Right lobe of liver (tissue), 6 donors: Measurements from ENCODE around the gene SRPK3. TPM values are rescaled to one million over a fixed set of nuclear protein-coding genes. Genes with fewer than 3 reads are reported as not detected.
A peak's percentile ranks its signal among the peaks of the same experiment; 100 is the strongest.

Source experiments
- ATAC-seq, 4 donors: fragments of 200-7000 bp; cut with Tn5 transposase; one replicate each; pipeline ENCODE4 v1.9.1; 2020; ENCODE audit warnings: mild to moderate bottlenecking in 4 of 4, moderate library complexity in 4 of 4
- DNase-seq, 3 donors: peaks; one replicate each; pipeline ENCODE4 v3.0.0-alpha.2; 2020
- H3K27ac ChIP-seq, 3 donors: fragments of 200-600 bp; one replicate each; pipeline ENCODE4 v1.8.0; 2022
- H3K27me3 ChIP-seq, 2 donors: fragments of 200-600 bp; one replicate each; pipeline ENCODE4 v1.8.0; 2022
- H3K36me3 ChIP-seq, 4 donors: fragments of 200-600 bp; sonication (generic) in 1 of 4; one replicate each; pipeline versions ENCODE4 v1.5.1 to v1.8.0; 2017 to 2022; ENCODE audit warnings: control low read depth in 1 of 4
- H3K4me1 ChIP-seq, 4 donors: fragments of 200-600 bp; sonication (generic) in 1 of 4; one replicate each; pipeline versions ENCODE4 v1.5.1 to v1.8.0; 2017 to 2022; ENCODE audit warnings: control low read depth in 1 of 4
- H3K4me3 ChIP-seq, 3 donors: fragments of 200-600 bp; one replicate each; pipeline ENCODE4 v1.8.0; 2022
- H3K9me3 ChIP-seq, 4 donors: fragments of 200-600 bp; sonication (generic) in 1 of 4; one replicate each; pipeline versions ENCODE4 v1.5.1 to v1.8.0; 2017 to 2022; ENCODE audit warnings: control low read depth in 1 of 4
- CTCF ChIP-seq, 4 donors: fragments of 200-600 bp in 3 of 4; fragments of 450-650 bp in 1 of 4; IDR thresholded peaks; one replicate each; pipeline versions ENCODE4 v1.5.1 to v1.8.0; 2016 to 2022; ENCODE audit warnings: antibody characterized with exemption in 4 of 4, mild to moderate bottlenecking in 2 of 4
- POLR2A ChIP-seq: fragments of 450-650 bp; IDR thresholded peaks from one replicate; pipeline ENCODE4 v1.6.1; 2017; ENCODE audit warnings: antibody characterized with exemption, mild to moderate bottlenecking
- WGBS: methylation state at CpG from one replicate; pipeline ENCODE4 v1.1.6; 2018; ENCODE audit warnings: low coverage, low lambda C conversion rate; ENCODE audit not compliant: insufficient coverage; ENCODE audit errors: missing lambda C conversion rate; 5-methylcytosine and 5-hydroxymethylcytosine counted together
- intact Hi-C, 2 donors: fragments of 100-400 bp; cut with DNase I; formaldehyde crosslinking; loops; one replicate each; pipeline versions ENCODE4 v1.11.2 to v1.14.1; 2022
- total RNA-seq, 6 experiments: library from RNA; depleted of rRNA in 2 of 6; stranded (reverse); fragments of >200 nt in 2 of 6; fragmentation: NEBNext Ultra II Directional in 3 of 6; extraction: Animal tissue kit (Norgen Biotek cat#: 25700) in 3 of 6; gene quantifications; one replicate each; pipeline versions ENCODE4 v1.1.0 to v1.2.4, GENCODE V29; 2016 to 2023
- donor health status: DM: no; HTN: yes; CAD: no.
- donor health status: DM: no; HTN: no; CAD: no.
- donor health status: DM: no; HTN: no; CAD: no.
- donor health status: DM: no; HTN: yes; CAD: no.
- donor health status: DM: no; HTN: yes; CAD: no.

Gene SRPK3
- total RNA-seq, 6 experiments from 2014 or later, result not detected

GRCh38 chrX:153800746-153801145, 19.9 kb downstream of the SRPK3 start:
- Histone ChIP-seq H3K36me3 (no peaks in the 10 kb centered on the region), H3K4me3 (no peak overlapping the region), H3K9me3 (no peaks in the 10 kb centered on the region), H3K27ac (no peak overlapping the region), H3K27me3 (no peaks in the 10 kb centered on the region), H3K4me1 (no peaks in the 10 kb centered on the region)
- intact Hi-C loops, result no loop called here
- DNase-seq (no peak), ATAC-seq (peak in 1 of 4 donors; percentile 12)
- TF ChIP-seq CTCF (IDR thresholded peaks at IDR 0.05) (no peak), POLR2A (no peak)
- no CpG with 5 or more reads among the region's 7 CpGs for WGBS

GRCh38 chrX:153801669-153802068, 20.8 kb downstream of the SRPK3 start:
- H3K27me3 ChIP-seq, result no peaks in the 10 kb centered on the region
- no peak overlapping the region for H3K4me3 ChIP-seq
- ATAC-seq, result no peak
- no CpG with 5 or more reads among the region's 8 CpGs for WGBS
- no peaks in the 10 kb centered on the region for H3K36me3 ChIP-seq
- H3K27ac ChIP-seq, result no peak overlapping the region
- H3K4me1 ChIP-seq, result no peaks in the 10 kb centered on the region
- TF ChIP-seq POLR2A (no peak), CTCF (IDR thresholded peaks at IDR 0.05) (no peak)
- intact Hi-C loops, result no loop called here
- no peak for DNase-seq
- H3K9me3 ChIP-seq, result no peaks in the 10 kb centered on the region

- intact Hi-C loops, result no loop called here
- Histone ChIP-seq H3K27ac (no peak overlapping the region), H3K9me3 (no peaks in the 10 kb centered on the region), H3K36me3 (no peaks in the 10 kb centered on the region), H3K4me1 (no peaks in the 10 kb centered on the region), H3K27me3 (no peaks in the 10 kb centered on the region), H3K4me3 (no peak overlapping the region)
- DNase-seq (no peak), ATAC-seq (no peak)
- TF ChIP-seq POLR2A, result no peak
- 79% methylated on average over 4 of the region's 14 CpGs for WGBS
Measured at GRCh38 chrX:153802513-153803045, 21.7 kb downstream of the SRPK3 start.

- DNase-seq, result no peak
- Histone ChIP-seq H3K27ac (no peak overlapping the region), H3K27me3 (no peaks in the 10 kb centered on the region), H3K4me1 (no peaks in the 10 kb centered on the region), H3K4me3 (no peak overlapping the region), H3K9me3 (no peaks in the 10 kb centered on the region), H3K36me3 (no peaks in the 10 kb centered on the region)
- 96% methylated on average over 22 of the region's 87 CpGs for WGBS
- TF ChIP-seq CTCF (IDR thresholded peaks at IDR 0.05) (no peak), POLR2A (no peak)
- intact Hi-C loops, result no loop called here
- ATAC-seq, result no peak
Measured at GRCh38 chrX:153803211-153804099, 22.6 kb downstream of the SRPK3 start.

GRCh38 chrX:153804100-153804595, 23.3 kb downstream of the SRPK3 start:
- intact Hi-C loops, result no loop called here
- H3K27me3 ChIP-seq, result no peaks in the 10 kb centered on the region
- no CpG with 5 or more reads among the region's 34 CpGs for WGBS

More at GRCh38 chrX:153804100-153804595, 23.3 kb downstream of the SRPK3 start:
- no peak overlapping the region for H3K4me3 ChIP-seq
- ATAC-seq (no peak), DNase-seq (no peak)
- H3K9me3 ChIP-seq, result no peaks in the 10 kb centered on the region
- no peaks in the 10 kb centered on the region for H3K4me1 ChIP-seq
- TF ChIP-seq POLR2A (no peak), CTCF (IDR thresholded peaks at IDR 0.05) (no peak)
- H3K36me3 ChIP-seq, result no peaks in the 10 kb centered on the region
- H3K27ac ChIP-seq, result no peak overlapping the region
